ENCODE data around the gene ALOX5AP.

Gene ALOX5AP

GRCh38 chr13:30802953-30803478 is 67.7 kb downstream of the ALOX5AP start:
- peak; percentile 85 for DNase-seq

DNA sequence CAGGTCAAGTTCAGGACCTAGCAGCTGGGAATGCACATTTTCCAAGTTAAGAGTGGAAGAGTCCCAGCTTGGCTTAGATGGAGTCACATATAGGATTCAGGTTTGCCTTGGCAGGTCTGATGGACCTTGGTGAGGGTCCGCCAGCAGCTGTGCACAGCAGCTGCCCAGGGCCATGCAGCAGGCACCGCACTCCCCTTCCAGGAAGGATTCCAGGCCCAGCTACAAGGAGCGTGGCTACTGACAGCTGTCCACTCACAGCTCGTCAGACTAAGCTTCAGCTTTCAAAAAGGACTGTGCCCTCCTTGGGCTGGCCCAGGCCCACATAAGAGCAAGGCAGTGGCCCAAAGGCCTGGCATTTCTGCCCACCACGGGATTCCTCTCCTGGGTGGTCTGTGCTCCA is 68.4 kb downstream of the ALOX5AP start:
- peak; percentile 66 for DNase-seq

- DNase-seq, result no peak
These were observed 69.1 kb downstream of the ALOX5AP start for GRCh38 chr13:30804474-30804873.

DNA sequence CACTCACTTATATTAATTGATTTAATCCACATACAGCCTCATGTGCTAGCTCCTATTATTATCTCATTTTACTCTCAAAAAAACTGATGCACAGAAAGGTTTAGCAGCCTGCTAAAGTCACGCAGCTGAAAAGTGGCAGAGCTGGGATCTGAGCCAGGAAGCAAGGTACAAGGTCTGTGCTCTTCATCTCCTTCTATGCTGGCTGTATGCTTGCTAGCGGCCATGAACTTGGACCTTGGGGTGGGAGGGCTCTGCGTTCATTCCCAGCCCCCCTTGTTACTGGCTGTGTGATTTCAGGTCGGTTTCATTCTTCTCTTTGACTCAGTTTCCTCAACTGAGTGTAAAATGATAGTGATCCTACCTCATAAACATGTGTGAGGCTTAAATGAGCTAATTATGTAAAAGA is 69.8 kb downstream of the ALOX5AP start:
- DNase-seq, result no peak

GRCh38 chr13:30805603-30806011 is 70.3 kb downstream of the ALOX5AP start:
- DNase-seq, result peak; percentile 73

DNA sequence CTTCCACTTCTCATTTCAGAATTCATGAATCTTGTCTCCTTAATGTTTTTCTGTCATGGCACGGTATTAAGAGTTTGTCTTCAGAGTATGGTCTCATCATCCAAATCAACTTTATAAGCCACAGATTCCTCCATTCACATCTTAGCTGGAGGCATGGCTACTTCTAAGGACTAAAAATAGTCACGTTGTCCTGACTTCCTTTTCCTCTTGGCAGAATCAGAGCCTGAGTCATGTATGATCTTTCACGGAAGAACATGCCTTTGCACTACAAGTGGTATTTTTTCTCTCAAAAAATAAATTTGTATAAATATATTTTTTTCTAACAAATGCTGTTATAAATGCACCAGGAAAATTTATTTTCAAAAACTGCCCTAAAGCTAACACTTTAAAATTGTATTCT is 71.4 kb downstream of the ALOX5AP start:
- DNase-seq, result no peak

DNA sequence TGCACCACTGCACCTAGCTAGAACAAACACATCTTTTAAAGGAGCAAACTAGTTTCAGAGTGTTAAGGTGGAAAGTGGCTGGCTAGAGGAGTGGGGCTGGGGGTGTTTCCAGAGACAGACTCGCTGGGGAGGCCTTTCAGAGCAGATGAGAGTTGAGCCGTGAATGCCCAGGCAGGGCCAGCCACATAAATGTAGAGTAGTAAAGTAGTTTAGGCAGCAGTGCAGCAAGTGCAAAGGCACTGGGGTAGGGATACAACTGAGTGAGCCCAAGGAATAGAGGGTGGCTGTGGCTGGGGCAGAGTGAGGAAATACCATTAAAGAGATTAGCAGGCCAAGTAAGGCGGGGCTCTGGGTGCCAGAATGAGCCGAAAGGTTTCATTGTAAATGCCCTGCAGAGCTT is 72.0 kb downstream of the ALOX5AP start:
- no peak for DNase-seq

GRCh38 chr13:30808600-30808999 is 73.3 kb downstream of the ALOX5AP start:
- DNase-seq, result no peak

GRCh38 chr13:30809787-30810186 is 74.4 kb downstream of the ALOX5AP start:
- DNase-seq, result no peak

DNA sequence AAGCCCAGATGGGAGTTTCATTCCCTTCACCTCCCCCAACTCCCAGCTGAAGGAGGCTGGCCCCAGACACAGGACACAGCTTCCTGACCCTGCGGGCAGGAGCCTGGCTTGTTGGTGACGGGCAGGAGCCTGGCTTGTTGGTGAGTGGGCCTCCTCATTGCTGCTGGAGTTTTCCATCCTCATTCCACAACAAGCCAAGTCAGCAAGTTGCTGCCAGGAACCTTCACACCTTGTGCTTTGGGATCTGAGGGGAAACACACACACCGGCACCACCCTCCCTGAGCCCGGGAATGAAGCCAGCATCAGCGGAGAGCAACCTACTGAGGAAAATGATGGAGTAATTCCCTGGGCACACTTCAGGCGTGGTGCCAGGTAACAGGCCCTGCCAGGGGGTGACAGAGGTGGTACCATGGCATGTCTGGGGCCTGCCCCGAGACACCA is 74.9 kb downstream of the ALOX5AP start:
- peak; percentile 61 for DNase-seq

DNA sequence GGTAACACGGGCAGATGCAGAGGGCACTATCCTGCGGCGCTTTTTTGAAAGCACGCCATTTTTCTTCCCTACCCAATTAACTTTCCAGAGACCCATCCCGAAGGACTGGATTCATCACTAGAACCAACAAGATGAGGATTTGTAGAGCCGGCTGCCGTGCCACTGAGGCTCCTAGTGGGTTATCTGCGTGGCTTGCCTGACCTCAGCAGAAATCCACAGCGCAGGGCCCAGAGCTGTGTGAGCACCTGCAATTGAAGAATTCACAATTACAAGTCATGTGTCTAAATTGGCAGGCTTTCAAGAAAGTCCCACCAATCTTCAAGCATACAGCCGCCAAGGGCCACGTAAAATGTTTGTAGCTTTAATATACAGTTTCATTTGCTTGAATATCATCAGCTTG is 75.5 kb downstream of the ALOX5AP start:
- no peak for DNase-seq

Data from right hindlimb (tissue), 1 donor.